SKM-1 (cell line): ENCODE results near the gene USP47.
A peak's percentile ranks its signal among the peaks of the same experiment; 100 is the strongest.

Source experiments
- DNase-seq: peaks from one replicate; lab custom pipeline; 2025; ENCODE audit not compliant: unreplicated experiment; lab: John Stamatoyannopoulos, UW

Gene USP47

DNA sequence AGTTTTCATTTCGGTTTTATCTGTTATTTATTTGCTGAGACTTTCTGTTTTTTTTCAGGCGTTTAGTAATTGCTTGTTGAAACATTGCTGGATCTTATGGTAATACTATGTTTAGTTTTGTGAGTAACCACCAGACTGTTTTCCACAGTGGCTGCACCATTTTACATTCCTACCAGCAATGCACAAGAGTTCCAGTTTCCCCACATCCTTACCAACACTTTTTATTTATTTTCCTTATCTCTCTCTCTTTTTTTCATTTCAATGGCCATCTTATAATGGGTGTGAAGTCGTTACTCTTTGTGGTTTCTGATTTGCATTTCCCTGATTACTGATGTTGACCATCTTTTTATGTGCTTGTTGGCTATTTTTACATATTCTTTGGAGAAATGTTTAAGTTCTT lies 23.7 kb downstream of the USP47 start:
- DNase-seq: no peak

DNA sequence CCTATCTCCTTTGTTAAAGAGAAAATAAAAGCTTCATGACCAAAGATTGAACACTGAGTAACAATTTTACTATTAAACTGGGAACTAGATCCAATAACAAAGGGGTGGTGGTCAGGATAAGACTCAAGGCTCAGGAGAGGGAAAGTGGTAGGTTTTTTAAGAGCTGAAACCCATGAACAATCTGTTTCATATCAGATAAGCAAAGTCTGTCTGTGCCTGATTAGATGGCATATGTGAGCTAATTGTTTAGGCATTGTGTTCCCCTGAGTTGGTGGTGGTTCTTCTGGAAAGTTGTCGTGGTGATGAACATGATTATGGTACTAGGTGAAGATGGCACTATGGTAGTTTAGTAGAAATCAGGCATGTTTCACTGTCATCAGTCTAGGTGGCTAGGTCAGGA lies 24.4 kb downstream of the USP47 start:
- no peak for DNase-seq

DNA sequence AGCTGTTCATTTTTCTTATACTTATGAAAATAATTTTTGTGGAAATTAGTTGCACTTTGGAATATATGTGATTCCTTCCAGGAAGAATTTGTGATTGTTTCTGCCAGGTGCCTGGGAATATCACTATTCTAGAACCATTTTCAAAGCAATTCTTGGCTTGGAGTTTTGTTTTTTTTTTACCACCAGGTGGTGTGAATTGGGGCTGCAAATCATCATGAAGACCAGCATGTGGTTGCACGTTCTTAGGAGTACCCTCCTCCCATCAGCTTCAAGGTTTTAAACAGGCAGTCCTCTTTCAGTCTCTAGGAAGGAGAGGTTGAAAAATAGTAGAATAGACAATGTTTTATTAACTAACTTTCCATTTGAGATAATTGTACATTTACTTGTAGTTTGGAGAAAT lies 25.9 kb downstream of the USP47 start:
- DNase-seq: no peak

DNA sequence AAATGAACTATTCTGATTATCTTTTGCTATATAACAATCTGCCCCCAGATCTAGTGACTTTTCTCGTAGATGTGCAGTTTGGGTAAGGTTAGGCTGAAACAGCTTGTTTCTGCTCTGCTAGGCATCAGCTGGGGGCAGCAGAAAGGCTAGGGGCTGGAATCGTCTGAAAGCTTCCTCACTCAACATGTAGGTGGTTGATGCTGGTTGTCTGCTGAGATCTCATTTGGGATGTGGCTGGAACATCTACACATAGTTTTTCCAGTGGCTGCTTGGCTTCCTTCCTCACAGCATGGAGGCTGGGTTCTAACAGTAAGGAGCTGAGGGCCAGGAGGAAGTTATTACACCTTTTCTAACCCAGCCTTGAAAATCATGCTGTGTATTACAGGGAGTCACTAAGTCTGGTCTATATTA lies 30.2 kb downstream of the USP47 start:
- no peak for DNase-seq

DNA sequence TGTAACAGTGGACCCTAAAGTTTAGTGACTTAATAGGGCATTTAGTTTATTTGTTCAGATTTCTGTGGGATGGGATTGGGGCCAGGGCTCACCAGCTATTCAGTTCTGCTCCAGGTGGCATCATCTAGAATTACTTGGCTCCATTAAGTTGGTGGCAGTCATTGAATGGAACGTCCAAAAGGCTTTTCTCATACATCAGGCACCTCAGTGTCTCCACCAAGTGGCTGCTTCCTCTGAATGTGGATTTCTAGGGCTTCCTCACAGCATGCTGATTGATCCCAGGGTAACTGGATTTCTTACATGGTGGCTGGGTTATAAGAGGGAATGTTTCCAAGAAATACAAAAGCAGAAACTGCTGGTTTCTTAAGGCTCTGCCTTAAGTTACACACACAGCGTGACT lies 34.7 kb downstream of the USP47 start:
- no peak for DNase-seq

DNA sequence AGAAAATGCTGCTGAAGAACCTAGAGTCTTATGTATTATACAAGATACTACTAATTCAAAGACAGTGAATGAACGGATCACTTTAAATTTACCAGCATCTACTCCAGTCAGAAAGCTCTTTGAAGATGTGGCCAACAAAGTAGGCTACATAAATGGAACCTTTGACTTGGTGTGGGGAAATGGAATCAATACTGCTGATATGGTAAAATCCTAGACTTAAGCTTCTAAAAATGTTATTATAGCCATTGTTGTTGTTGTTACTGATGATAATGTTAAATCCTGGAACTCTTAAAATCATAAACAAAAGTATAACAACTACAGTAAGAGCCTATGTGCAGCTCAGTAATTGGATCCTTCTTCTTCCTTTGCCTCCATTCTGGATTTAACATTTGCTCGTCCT lies 38.4 kb downstream of the USP47 start:
- no peak for DNase-seq

DNA sequence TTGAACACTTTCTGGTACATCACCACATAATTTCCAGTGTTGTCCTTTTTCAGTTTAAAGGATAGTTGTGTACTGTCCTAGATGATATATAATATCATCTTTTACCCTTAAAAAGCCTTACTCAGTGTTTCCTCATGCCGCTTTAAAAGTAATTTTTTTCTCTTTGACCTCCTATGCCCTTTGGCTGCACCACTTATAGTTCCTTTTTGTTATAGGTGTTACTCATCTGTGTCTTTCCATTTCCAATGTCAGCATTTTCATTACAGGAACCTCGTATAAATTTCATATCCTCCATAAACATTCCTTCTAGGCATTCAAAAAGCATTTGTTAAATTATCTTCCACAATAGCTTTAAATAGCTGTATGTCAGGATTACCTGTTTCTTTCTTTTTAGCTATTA lies 40.8 kb downstream of the USP47 start:
- DNase-seq: no peak

DNA sequence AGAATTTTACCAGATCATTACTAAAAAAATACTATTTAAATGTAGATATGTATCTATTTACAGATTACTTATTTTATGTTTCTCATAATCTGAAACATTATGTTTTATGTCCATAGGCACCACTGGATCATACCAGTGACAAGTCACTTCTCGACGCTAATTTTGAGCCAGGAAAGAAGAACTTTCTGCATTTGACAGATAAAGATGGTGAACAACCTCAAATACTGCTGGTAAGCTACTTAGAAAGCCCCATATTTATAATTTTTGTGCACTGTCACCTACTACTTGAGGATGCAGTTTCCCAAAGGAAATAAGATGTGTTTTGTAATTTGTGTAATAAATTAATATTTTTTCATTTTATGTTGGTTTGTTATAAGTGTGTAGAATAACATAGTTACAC lies 42.6 kb downstream of the USP47 start:
- DNase-seq: no peak

DNA sequence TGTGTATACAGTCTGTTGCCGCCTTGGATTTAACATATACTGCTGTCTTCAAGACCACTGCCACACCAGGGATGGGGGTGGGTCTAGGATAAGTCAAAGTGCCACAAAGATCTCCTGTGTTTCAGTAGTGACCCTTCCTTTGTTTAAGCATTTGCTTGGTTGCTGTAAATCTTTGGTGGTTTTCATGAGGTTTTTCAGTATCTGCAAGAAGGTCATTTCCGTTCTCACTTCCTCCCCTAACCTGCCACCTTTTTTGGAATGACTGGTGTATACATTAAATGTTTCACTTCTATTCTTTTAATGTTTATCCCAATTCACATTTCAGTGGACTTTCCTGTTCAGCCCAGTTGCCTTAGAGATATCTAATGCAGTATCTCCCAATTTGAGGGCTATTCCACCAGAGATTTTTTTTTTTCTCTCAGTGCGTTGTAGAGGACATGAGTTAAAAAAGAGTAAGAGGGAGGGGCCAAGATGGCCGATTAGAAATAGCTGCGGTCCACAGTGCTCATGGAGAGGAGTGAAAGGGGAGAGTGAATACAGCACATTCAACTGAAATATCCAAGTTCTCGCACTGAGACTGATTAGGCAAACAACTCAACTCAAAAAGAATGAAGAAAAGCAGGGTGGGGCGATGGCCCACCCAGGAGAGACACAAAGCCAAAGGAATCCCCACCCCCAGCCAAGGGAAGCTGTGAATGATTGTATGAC lies 43.2 kb downstream of the USP47 start:
- no peak for DNase-seq

DNA sequence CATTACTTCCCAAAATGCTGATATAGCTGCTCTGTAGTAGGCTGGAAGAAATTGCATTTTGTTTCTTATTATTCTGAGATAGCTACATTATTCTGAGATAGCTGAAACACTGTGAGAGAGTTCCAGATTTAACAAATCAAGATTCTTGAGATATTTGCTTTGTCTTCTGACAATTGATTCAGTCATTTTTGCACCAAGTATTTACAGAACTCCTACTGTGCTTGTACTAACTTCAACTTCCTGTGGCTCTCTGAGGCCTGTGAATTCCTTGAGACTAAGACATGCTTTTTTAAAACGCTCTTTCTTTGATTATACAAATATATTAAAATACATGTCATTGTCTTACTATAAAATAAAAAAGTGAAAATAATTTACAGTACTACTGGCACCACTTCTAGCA lies 52.7 kb downstream of the USP47 start:
- DNase-seq: no peak

DNA sequence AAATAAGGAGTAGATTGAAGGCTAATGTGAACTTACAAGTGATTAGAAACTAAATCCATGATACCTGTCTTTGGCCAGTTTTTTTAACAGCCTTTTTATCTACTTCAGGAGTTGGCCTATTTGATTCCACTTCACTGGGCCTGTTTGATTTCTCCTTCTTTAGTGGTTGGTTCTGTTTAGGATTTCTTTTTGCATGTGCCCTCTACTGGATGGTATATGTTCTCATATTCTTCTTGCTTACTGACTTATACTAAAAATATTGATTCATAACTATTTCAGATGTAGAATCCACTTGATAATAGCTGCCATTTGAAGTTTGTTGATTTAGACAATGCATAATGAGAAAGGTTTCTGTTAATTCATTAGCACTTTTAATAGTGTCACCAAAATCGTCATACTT lies 53.9 kb downstream of the USP47 start:
- no peak for DNase-seq

DNA sequence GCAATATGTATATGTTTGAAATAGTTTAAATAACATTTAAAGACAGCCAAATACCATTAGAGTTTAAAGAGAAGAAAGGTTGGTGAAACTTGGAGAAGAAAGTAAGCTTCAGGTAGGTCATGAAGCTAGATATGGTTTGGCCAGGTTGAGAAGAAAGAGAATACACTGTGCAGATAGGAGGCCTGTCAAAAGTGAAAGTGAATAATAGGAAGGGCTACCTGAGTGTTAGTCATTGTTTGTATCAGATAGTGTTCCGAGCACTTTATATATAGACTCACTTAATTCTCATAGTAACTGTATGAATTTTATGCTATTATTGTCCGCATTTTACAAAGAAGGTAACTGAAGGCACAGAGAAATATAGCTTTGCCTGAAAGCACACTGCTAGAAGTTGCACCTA lies 56.9 kb downstream of the USP47 start:
- DNase-seq: no peak

DNA sequence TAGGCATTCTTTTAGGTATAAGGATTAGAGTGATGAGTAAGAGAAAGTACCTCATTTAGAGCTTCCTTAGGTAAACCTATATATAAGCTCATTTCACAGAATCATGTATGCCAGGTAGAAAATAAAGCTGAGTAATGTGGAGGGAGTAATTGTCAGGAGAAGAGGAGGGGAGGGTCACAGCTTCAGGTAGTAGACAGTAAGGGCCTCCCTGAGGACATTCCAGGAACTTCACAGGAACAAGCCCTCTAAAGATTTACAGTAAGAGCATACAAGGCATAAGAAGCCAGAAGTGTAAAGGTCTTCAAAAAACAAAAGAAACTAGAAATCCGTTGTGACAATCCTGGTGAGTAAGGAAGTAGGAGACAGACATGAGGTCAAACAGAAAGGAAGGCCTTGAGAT lies 57.6 kb downstream of the USP47 start:
- no peak for DNase-seq

DNA sequence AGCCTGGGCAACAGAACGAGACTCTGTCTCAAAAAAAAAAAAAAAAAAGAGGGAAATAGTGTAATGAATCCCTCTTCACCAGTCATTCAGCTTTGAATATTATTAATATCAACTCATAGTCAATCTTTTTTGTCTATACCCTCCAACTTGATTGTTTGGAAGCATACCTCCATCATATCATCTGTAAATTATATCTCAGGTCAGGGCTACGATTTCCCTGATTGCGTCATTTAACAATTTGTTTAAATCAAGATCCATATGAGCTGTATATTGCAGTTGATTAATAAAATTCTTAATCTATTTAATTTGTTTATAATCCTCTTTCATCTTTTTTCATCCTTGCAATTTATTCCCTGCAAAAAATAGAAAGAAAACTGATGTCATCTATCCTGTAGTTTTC lies 60.2 kb downstream of the USP47 start:
- DNase-seq: no peak

DNA sequence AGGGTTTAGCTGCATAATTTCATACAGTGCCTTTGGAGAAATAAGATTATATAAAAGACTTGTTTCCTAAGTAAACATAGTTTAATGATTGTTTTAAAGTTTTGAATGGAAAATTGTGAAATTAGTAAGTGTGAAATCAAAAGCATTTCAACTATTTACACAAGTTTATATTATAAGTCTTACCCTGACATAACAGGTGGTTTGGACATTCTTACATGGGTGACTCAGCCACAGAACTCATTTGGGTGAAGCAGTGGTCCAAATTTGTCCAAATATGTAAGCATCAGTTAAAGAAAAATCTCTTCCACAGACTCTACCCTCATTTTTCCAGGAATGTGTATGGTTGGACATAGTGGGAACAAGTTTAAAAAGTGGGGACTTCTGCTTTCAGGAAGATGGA lies 68.0 kb downstream of the USP47 start:
- DNase-seq: no peak

DNA sequence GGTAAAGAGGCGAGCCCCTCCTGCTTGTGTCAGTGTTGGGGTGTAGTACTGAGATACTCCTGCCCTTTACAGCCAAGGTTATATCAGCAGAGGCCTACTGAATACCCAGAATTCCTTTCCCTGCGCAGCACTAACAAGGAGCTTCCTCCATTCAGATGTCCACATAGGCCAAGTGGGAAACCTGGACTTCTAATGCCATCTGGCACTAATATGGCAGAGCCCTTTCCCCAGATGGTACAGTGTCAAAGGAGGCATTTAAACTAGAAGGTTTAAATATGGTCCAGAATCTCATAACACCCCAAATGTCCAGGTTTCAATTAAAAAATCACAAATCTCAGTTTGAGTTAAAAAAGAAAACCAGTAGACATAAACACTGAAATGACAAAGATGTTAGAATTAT lies 68.8 kb downstream of the USP47 start:
- DNase-seq: no peak

DNA sequence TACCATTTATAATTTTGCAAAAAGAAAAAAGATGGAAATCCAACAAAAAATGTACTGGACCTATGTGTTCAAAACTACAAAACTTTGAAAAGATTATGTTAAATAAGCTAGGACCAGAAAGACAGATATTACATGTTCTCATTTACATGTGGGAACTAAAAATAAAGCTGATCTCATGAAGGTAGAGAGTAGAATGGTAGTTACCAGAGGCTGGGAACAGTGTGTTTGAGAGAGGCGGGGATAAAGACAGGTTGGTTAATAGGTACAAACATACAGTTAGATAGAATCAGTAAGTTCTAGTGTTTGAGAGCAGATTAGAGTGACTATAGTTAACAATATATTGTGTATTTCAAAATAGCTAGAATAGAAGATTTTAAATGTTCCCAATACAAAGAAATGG lies 71.6 kb downstream of the USP47 start:
- no peak for DNase-seq

DNA sequence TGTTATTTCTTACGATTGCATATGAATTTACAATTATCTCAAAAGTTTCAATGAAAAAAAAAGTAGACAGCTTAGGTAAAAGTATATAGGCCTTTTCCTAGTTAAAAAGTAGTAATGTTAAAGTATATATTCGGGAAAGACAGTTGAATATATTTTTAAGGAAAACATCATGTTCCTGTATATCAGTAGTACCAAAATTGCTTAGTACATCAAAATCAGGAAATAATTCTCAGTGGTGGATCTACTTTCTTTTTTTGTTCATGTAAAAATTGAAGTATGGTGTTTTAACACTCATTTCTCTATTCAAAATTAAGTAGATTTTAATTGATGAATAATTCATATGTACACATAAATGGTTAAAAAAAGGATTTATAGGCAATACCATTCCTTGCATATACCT lies 73.9 kb downstream of the USP47 start:
- no peak for DNase-seq

DNA sequence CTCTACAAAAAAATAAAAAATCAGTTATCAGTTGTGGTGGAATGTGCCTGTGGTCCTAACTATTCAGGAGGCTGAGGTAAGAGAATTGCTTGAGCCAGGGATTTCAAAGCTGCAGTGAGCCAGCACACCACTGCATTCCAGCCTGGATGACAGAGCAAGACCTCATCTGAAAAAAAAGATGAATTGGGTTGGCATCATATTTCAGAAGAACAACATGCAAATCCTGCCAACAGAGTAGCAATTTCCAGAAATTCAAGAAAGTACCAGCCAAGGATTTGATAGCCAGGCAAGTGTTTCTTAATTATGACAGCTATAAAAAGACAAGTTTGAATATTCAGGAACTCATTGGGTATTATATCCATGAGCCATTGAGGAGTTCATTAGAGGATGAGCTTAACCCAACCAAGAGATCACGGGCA lies 75.2 kb downstream of the USP47 start:
- DNase-seq: no peak

DNA sequence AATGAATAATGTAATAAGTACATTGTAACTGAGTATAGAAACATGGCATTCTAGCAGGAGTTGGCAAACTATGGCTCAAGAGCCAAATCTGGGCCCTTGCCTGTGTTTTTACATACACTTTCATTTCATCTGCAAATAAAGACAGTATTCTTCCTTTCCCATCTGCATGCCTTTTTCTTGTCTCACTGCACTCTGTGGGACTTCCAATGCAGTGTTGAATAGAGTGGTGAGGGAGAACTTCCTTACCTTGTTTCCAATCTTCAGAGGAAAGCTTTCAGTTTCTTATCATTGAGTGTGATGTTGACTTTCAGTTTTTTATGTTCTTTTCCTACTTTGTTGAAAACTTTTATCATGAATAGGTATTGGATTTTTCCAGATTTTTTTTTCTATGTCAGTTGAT lies 82.1 kb downstream of the USP47 start:
- DNase-seq: no peak

DNA sequence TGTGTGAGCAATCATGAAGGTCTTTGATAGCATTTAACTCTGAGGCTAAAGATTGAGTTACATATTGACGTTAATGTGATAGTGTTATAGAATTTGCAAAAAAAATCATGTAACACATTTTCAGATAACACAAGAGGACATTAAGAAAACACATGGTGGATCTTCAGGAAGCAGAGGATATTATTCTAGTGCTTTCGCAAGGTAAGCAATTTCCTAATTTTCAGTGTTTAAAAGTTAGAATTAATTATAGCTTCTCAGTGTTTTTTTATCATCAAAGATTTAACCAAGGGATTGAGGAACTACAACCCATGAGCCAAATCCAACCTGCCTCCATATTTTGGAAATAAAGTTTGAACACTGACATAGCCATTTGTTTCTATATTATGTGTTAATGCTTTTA lies 88.1 kb downstream of the USP47 start:
- no peak for DNase-seq

DNA sequence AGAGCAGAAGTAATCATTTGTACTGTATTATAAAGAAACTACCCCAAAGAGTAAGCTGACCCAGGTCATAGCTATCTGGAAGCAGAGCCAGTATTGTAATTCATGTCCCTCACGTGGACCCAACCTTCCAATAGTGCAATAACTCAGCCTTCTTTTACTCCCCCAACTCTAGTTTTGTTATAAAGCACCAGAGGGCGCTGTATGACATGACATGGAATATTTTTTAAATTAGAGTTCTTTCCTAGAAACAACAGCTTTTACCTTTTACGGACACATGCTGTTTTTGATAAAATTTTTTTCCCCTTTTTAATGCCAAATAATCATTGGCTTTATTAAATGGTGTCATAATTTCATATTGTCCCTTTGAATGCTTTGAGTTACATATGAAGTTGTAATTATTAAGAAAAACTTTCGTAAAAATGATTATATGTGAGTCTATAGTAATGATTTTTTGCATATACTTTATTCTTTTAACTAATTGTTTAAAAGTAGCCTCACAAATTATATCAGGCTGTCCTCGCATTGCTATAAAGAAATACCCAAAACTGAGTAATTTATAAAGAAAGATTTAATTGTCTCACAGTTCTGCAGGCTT lies 89.8 kb downstream of the USP47 start:
- DNase-seq: peak; percentile 43

DNA sequence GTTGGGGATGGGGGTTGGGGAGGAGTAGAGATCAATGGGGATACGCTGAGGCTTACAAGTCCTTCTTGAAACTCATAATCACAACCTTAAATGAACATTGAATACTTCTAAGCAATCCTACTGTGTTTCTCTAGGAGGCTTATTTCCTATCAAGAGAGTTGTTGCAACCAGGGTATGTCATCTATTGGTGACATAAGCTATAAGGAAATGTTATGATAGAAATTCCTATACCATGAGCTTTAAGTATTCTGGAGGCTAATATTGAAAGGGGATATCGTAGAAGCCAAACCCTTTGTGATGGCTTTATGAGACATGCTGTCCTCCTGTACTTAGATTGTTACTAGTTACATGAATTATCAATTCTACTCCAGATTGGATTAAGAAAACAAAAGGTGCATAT lies 93.8 kb downstream of the USP47 start:
- DNase-seq: no peak
